GM23338 (cell line): ENCODE data around the gene RIPOR3. TPM values are rescaled to one million over a fixed set of nuclear protein-coding genes. Genes with fewer than 3 reads are reported as not detected.

Experiments
- ATAC-seq: fragments of 200-7000 bp; cut with Tn5 transposase; 3 replicates; pipeline ENCODE4 v1.9.1; 2020
- DNase-seq: peaks from one replicate; pipeline ENCODE4 v3.0.0-alpha.2; 2015; ENCODE audit warnings: low spot score
- H2AFZ ChIP-seq: fragments of 200-600 bp; sonication (generic); 2 replicates; pipeline ENCODE4 v1.8.0; 2016; ENCODE audit warnings: antibody characterized with exemption, mild to moderate bottlenecking, moderate library complexity
- H3F3A ChIP-seq: fragments of 200-600 bp; sonication (generic); replicated peaks from 2 replicates; pipeline ENCODE4 v1.8.0; 2017; ENCODE audit warnings: antibody characterized with exemption, mixed run types, low read depth
- H3K27ac ChIP-seq: fragments of 200-600 bp; sonication (generic); 2 replicates; pipeline ENCODE4 v1.6.1; 2016; ENCODE audit warnings: low read depth
- H3K27me3 ChIP-seq: fragments of 200-600 bp; sonication (generic); 2 replicates; pipeline ENCODE4 v1.8.0; 2016; ENCODE audit warnings: mild to moderate bottlenecking, mixed run types, moderate library complexity; ENCODE audit not compliant: insufficient read depth
- H3K36me3 ChIP-seq: fragments of 200-600 bp; sonication (generic); 2 replicates; pipeline ENCODE4 v1.8.0; 2016; ENCODE audit warnings: mild to moderate bottlenecking; ENCODE audit not compliant: insufficient read depth
- H3K4me1 ChIP-seq: fragments of 200-600 bp; sonication (generic); 2 replicates; pipeline ENCODE4 v1.8.0; 2016; ENCODE audit warnings: mild to moderate bottlenecking, moderate library complexity; ENCODE audit not compliant: insufficient read depth
- H3K4me2 ChIP-seq: fragments of 200-600 bp; sonication (generic); 2 replicates; pipeline ENCODE4 v1.7.1; 2017; ENCODE audit warnings: mixed run types
- H3K4me3 ChIP-seq: fragments of 200-600 bp; sonication (generic); 2 replicates; pipeline ENCODE4 v1.6.1; 2016; ENCODE audit warnings: mixed run types
- H3K79me2 ChIP-seq: fragments of 200-600 bp; sonication (generic); replicated peaks from 2 replicates; pipeline ENCODE4 v1.8.0; 2017; ENCODE audit warnings: mild to moderate bottlenecking; ENCODE audit not compliant: insufficient read depth
- H3K9me2 ChIP-seq: fragments of 200-600 bp; sonication (generic); 2 replicates; pipeline ENCODE4 v1.8.0; 2017; ENCODE audit not compliant: insufficient read depth
- H4K20me1 ChIP-seq: fragments of 200-600 bp; sonication (generic); replicated peaks from 2 replicates; pipeline ENCODE4 v1.8.0; 2017; ENCODE audit warnings: mild to moderate bottlenecking; ENCODE audit not compliant: insufficient read depth
- H3K27ac Mint-ChIP-seq: 2 replicates; pipeline ENCODE4 v1.8.0; 2020; ENCODE audit warnings: inconsistent platforms, mild to moderate bottlenecking, moderate library complexity, mixed read lengths
- H3K27me3 Mint-ChIP-seq: 3 replicates; pipeline ENCODE4 v1.8.0; 2022; ENCODE audit warnings: low read depth, mild to moderate bottlenecking, moderate library complexity, mixed read lengths, inconsistent platforms; ENCODE audit not compliant: insufficient read depth, poor library complexity
- H3K36me3 Mint-ChIP-seq: 3 replicates; pipeline ENCODE4 v1.8.0; 2021; ENCODE audit warnings: low read depth, mild to moderate bottlenecking, inconsistent platforms, moderate library complexity, mixed read lengths
- H3K4me1 Mint-ChIP-seq: 3 replicates; pipeline ENCODE4 v1.8.0; 2020; ENCODE audit warnings: mild to moderate bottlenecking, inconsistent platforms, mixed read lengths
- H3K4me3 Mint-ChIP-seq: 3 replicates; pipeline ENCODE4 v1.8.0; 2021; ENCODE audit warnings: moderate library complexity, mild to moderate bottlenecking, inconsistent platforms, mixed read lengths
- H3K9me3 Mint-ChIP-seq: 3 replicates; pipeline ENCODE4 v1.8.0; 2020; ENCODE audit warnings: moderate library complexity, mild to moderate bottlenecking, inconsistent platforms, mixed read lengths
- CREB1 ChIP-seq: fragments of 250-450 bp; sonication (Bioruptor Pico); IDR thresholded peaks from 2 replicates; pipeline ENCODE4 v1.5.0; 2020; ENCODE audit warnings: low read depth, mild to moderate bottlenecking, moderate library complexity
- ETS1 ChIP-seq: IDR thresholded peaks from 2 replicates; pipeline ENCODE4 v1.6.1; 2016; ENCODE audit warnings: antibody characterized with exemption
- EZH2 ChIP-seq: fragments of 200-600 bp; sonication (generic); IDR thresholded peaks from one replicate; pipeline ENCODE4 v1.8.0; 2017; ENCODE audit warnings: antibody characterized with exemption, mild to moderate bottlenecking, low read depth; ENCODE audit not compliant: unreplicated experiment
- EZH2phosphoT487 ChIP-seq: fragments of 200-600 bp; sonication (generic); IDR thresholded peaks from one replicate; pipeline ENCODE4 v1.8.1; 2018; ENCODE audit warnings: antibody characterized with exemption; ENCODE audit not compliant: unreplicated experiment
- JUNB ChIP-seq: IDR thresholded peaks from one replicate; pipeline ENCODE4 v1.6.1; 2016; ENCODE audit warnings: antibody characterized with exemption; ENCODE audit not compliant: unreplicated experiment
- NANOG ChIP-seq: IDR thresholded peaks from 2 replicates; pipeline ENCODE4 v1.6.1; 2016; ENCODE audit warnings: antibody characterized with exemption, borderline replicate concordance
- POLR2AphosphoS5 ChIP-seq: IDR thresholded peaks from 2 replicates; pipeline ENCODE4 v1.6.1; 2016; ENCODE audit warnings: antibody characterized with exemption, low read depth
- STAT1 ChIP-seq: IDR thresholded peaks from one replicate; pipeline ENCODE4 v1.6.1; 2016; ENCODE audit warnings: antibody characterized with exemption; ENCODE audit not compliant: unreplicated experiment
- ZNF114 ChIP-seq: fragments of 250-450 bp; sonication (Bioruptor Pico); IDR thresholded peaks from 2 replicates; pipeline ENCODE4 v1.5.0; 2020; ENCODE audit warnings: mild to moderate bottlenecking, moderate library complexity
- ZNF331 ChIP-seq: fragments of 250-450 bp; sonication (Bioruptor Pico); IDR thresholded peaks from 2 replicates; pipeline ENCODE4 v1.5.0; 2020; ENCODE audit warnings: low read depth, mild to moderate bottlenecking, moderate library complexity
- ZNF462 ChIP-seq: fragments of 250-450 bp; sonication (Bioruptor Pico); IDR thresholded peaks from 2 replicates; pipeline ENCODE4 v1.5.0; 2020; ENCODE audit warnings: mild to moderate bottlenecking, moderate library complexity
- polyA plus RNA-seq: library from polyadenylated mRNA; unstranded; fragments of >200 nt; fragmentation: Nextera tagmentation; extraction: Ambion mirVana; gene quantifications from 2 replicates; pipeline ENCODE4 v1.2.1, GENCODE V29; 2016
- total RNA-seq: library from RNA; depleted of rRNA; stranded (reverse); fragments of >200 nt; shearing (Covaris generic); gene quantifications from 2 replicates; pipeline ENCODE4 v1.2.3, GENCODE V29; 2014
- TF ChIP-seq, protein P1 (sequence below): IDR thresholded peaks from one replicate; pipeline ENCODE4 v1.6.1; 2018; ENCODE audit warnings: antibody characterized with exemption; ENCODE audit not compliant: unreplicated experiment
- TF ChIP-seq, protein P2 (sequence below), 2 experiments: fragments of 200-600 bp in 1 of 2; sonication (generic) in 1 of 2; conservative IDR thresholded peaks; 2 replicates each; pipeline versions ENCODE4 v1.5.1 to v1.6.1; 2016 to 2017; ENCODE audit warnings: antibody characterized with exemption in 2 of 2, low read depth in 2 of 2, mild to moderate bottlenecking in 2 of 2, moderate library complexity in 1 of 2

RIPOR3 gene
- total and polyA plus RNA-seq, 2 experiments from 2014 or later, result 4.9 to 6.3 TPM

GRCh38 chr20:50704514-50704913 is 13.2 kb upstream of the RIPOR3 start:
- Mint-ChIP-seq H3K27ac (no peak overlapping the region), H3K4me3 (no peak overlapping the region), H3K27me3 (peaks cover 22% of the 10 kb centered on the region), H3K9me3 (no peaks in the 10 kb centered on the region; the same call in 2 of the 3 replicates), H3K36me3 (no peaks in the 10 kb centered on the region), H3K4me1 (peaks cover 18% of the 10 kb centered on the region)
- no peak overlapping the region for H3K4me2 ChIP-seq
- no peaks in the 10 kb centered on the region for H3K27me3 ChIP-seq
- no peaks in the 10 kb centered on the region for H3F3A ChIP-seq
- ATAC-seq (peak; percentile 69), DNase-seq (peak; percentile 60)
- peak overlapping the region; percentile 50; the same call in 1 of the 2 replicates for H3K27ac ChIP-seq
- H3K4me3 ChIP-seq, result no peak overlapping the region
- no peak overlapping the region for H2AFZ ChIP-seq
- H3K36me3 ChIP-seq, result no peaks in the 10 kb centered on the region
- TF ChIP-seq, protein P1, sequence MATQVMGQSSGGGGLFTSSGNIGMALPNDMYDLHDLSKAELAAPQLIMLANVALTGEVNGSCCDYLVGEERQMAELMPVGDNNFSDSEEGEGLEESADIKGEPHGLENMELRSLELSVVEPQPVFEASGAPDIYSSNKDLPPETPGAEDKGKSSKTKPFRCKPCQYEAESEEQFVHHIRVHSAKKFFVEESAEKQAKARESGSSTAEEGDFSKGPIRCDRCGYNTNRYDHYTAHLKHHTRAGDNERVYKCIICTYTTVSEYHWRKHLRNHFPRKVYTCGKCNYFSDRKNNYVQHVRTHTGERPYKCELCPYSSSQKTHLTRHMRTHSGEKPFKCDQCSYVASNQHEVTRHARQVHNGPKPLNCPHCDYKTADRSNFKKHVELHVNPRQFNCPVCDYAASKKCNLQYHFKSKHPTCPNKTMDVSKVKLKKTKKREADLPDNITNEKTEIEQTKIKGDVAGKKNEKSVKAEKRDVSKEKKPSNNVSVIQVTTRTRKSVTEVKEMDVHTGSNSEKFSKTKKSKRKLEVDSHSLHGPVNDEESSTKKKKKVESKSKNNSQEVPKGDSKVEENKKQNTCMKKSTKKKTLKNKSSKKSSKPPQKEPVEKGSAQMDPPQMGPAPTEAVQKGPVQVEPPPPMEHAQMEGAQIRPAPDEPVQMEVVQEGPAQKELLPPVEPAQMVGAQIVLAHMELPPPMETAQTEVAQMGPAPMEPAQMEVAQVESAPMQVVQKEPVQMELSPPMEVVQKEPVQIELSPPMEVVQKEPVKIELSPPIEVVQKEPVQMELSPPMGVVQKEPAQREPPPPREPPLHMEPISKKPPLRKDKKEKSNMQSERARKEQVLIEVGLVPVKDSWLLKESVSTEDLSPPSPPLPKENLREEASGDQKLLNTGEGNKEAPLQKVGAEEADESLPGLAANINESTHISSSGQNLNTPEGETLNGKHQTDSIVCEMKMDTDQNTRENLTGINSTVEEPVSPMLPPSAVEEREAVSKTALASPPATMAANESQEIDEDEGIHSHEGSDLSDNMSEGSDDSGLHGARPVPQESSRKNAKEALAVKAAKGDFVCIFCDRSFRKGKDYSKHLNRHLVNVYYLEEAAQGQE, result no peak
- TF ChIP-seq ZNF462 (CRISPR knock-in tag) (no peak), ETS1 (no peak), JUNB (no peak), POLR2AphosphoS5 (no peak), EZH2 (no peak), ZNF114 (CRISPR knock-in tag) (no peak), STAT1 (no peak), CREB1 (CRISPR knock-in tag) (no peak), NANOG (no peak), ZNF331 (CRISPR knock-in tag) (no peak), EZH2phosphoT487 (no peak)
- TF ChIP-seq, protein P2, sequence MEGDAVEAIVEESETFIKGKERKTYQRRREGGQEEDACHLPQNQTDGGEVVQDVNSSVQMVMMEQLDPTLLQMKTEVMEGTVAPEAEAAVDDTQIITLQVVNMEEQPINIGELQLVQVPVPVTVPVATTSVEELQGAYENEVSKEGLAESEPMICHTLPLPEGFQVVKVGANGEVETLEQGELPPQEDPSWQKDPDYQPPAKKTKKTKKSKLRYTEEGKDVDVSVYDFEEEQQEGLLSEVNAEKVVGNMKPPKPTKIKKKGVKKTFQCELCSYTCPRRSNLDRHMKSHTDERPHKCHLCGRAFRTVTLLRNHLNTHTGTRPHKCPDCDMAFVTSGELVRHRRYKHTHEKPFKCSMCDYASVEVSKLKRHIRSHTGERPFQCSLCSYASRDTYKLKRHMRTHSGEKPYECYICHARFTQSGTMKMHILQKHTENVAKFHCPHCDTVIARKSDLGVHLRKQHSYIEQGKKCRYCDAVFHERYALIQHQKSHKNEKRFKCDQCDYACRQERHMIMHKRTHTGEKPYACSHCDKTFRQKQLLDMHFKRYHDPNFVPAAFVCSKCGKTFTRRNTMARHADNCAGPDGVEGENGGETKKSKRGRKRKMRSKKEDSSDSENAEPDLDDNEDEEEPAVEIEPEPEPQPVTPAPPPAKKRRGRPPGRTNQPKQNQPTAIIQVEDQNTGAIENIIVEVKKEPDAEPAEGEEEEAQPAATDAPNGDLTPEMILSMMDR (conservative IDR thresholded peaks at IDR 0.05; ENCODE audit: low read depth in 2 of 2), result no peak
- H3K9me2 ChIP-seq, result no peaks in the 10 kb centered on the region
- no peaks in the 10 kb centered on the region for H3K79me2 ChIP-seq
- peaks cover 5% of the 10 kb centered on the region; the same call in 1 of the 2 replicates for H3K4me1 ChIP-seq
- H4K20me1 ChIP-seq, result no peaks in the 10 kb centered on the region
